DMS53 (cell line): ENCODE data around the gene IGSF6.

Source experiments
- DNase-seq: peaks from one replicate; lab custom pipeline; 2025; lab: John Stamatoyannopoulos, UW

Gene IGSF6

GRCh38 chr16:21600031-21600773 is 52.2 kb downstream of the IGSF6 start:
- peak; percentile 64 for DNase-seq

GRCh38 chr16:21599122-21600030 is 53.0 kb downstream of the IGSF6 start, which contains the start of gene METTL9:
TSS of gene METTL9 (plus strand) at chr16:21599577. CDS start at chr16:21599734, 157 bp downstream.
- peak; percentile 95 for DNase-seq

GRCh38 chr16:21598701-21599121 is 53.7 kb downstream of the IGSF6 start:
- DNase-seq, result peak; percentile 50

- DNase-seq, result no peak
Observed at GRCh38 chr16:21598206-21598605, 54.2 kb downstream of the IGSF6 start.

- DNase-seq, result no peak
Observed at GRCh38 chr16:21597561-21598030, 54.8 kb downstream of the IGSF6 start.

GRCh38 chr16:21593530-21594289 is 58.7 kb downstream of the IGSF6 start:
- no peak for DNase-seq

- no peak for DNase-seq
Observed at GRCh38 chr16:21592191-21592590, 60.2 kb downstream of the IGSF6 start.

GRCh38 chr16:21590796-21591195 is 61.6 kb downstream of the IGSF6 start:
- DNase-seq, result no peak

GRCh38 chr16:21590287-21590686 is 62.1 kb downstream of the IGSF6 start:
- DNase-seq, result no peak

GRCh38 chr16:21589551-21589950 is 62.9 kb downstream of the IGSF6 start:
- DNase-seq, result no peak
